Measurements from ENCODE around the gene CBX8.

The CBX8 gene

DNA sequence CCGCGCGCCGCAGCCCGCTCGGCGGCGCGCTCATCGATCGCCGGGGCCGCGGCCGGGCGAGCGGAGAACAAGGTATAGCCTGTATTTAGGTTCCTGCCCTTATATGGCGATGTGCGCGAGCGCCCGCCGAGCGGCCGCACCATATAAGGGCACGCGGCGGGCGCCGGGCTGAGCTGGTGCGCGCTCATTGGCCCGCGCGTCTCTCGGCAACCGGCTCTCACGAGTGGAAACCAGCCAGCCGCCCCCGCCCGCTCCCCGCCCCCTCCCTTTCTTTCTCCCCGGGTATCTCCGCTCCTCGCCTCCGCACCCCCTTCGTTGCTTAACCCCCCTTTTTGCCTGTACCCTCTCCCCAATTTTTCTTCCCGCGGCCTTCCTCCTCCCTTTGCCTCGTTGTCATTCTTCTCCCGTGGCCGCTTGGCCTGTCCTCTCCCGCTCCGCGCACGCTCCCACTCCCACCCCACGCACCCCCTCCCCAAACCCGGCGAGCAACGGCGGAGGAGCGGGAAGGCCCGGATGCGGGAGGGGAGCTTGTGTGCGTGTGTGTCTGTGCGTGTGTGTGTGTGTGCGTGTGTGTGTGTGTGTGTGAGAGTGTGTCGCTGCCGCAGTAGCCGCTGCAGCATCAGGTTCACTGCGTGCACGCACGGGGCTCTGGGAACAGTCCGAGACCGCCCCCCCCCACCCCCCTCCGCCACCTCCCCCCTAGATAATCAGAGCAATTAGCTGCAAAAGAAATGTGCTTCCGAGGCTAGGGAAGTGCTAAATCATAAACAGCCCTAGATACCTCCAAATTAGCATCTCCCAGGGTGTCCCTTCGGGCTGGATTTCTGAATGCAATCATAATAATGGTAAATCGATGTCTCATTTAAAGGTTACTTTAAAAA lies 13.5 kb upstream of the CBX8 start:
- Histone ChIP-seq H3K27ac (ENCODE audit: low read depth, low read length, severe bottlenecking) (no peak overlapping the region), H3K4me1 (ENCODE audit: control insufficient read depth, insufficient read depth, low read length, poor library complexity, severe bottlenecking) (peaks cover 16% of the 10 kb centered on the region), H3K36me3 (ENCODE audit: control insufficient read depth, insufficient read depth, low read length) (no peaks in the 10 kb centered on the region), H3K4me3 (ENCODE audit: extremely low read depth, insufficient read depth, low read length, poor library complexity, severe bottlenecking) (peak overlapping the region; percentile 24), H3K9me3 (ENCODE audit: control insufficient read depth, low read length) (no peaks in the 10 kb centered on the region)
- 0% methylated on average over 37 to 41 of the region's 79 CpGs for WGBS, 2 experiments (ENCODE audit: insufficient coverage in 2 of 2)

DNA sequence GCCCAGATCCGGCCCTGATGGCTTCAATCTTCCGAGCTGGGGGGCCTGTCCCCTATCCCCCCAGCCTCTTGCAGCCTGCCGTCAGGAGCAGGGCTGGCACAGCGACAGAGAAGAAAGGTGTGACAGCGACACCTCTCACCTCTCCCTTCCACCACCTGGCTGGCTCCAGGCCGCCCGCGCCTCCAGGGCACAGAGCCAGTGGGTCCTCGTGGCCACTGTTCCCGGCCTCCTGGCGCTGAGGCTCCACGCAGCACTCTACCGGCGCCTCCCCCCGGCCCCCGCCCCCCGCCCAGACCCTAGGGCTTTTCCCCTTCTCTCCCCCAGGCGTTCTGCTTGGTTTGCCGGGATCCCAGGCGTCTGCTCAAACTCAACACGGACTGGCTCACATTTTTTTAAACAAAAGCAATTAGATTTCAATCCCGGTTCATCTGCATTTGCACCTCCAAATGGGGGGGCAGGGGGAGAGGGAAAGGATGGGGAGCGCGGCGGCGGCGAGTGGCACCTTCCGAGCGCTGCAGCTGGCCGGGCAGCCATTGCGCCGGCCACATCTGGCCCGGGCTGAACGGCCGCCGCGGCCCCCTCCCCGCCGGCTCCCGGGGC lies 12.8 kb upstream of the CBX8 start:
- Histone ChIP-seq H3K4me3 (ENCODE audit: extremely low read depth, insufficient read depth, low read length, poor library complexity, severe bottlenecking) (no peak overlapping the region), H3K4me1 (ENCODE audit: control insufficient read depth, insufficient read depth, low read length, poor library complexity, severe bottlenecking) (peaks cover 12% of the 10 kb centered on the region), H3K9me3 (ENCODE audit: control insufficient read depth, low read length) (no peaks in the 10 kb centered on the region), H3K36me3 (ENCODE audit: control insufficient read depth, insufficient read depth, low read length) (no peaks in the 10 kb centered on the region), H3K27ac (ENCODE audit: low read depth, low read length, severe bottlenecking) (no peak overlapping the region)
- 2 to 3% methylated on average over 11 to 12 of the region's 40 CpGs for WGBS, 2 experiments (ENCODE audit: insufficient coverage in 2 of 2)

DNA sequence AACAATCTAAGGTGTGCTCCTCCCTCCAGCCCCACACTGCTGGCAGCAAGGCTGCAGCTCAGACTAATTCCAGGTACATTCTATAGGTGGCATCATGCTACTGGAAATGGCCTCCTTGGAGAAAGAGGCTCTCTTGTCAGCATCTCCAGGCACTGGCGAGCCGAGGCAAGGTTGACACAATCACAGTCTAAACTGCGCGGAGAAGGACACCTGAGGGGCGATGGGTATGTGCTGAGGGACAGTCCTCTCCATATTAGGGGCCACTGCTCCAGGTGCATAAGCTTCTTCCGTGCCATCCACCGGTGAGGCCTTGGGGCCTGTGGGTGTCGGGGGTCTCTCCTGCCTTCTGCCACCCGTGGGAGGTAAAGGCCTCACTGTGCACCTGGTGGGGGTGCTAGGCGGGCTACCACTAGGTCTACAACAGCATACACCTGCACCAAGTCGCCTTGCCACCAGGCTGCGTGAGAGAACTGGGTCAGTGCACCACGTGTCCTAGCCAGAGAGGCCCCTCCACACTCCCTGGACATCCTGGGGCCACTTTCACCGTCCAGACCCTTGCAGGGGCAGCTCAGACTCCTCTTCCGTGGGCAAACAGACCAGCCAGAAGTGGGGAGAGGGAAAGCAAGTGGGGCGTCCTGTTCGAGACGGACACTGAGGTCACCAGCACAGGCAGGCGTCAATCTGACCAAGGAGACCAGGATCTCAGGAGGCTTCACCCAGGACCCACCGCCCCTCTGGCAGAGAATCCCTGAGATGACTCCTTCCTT lies 12.1 kb upstream of the CBX8 start:
- H3K27ac ChIP-seq (ENCODE audit: low read depth, low read length, severe bottlenecking): no peak overlapping the region
- 19 to 23% methylated on average over 15 to 17 of the region's 20 CpGs for whole genome bisulfite sequencing, 2 experiments (ENCODE audit: insufficient coverage in 2 of 2)
- no peaks in the 10 kb centered on the region for H3K9me3 ChIP-seq (ENCODE audit: control insufficient read depth, low read length)
- no peaks in the 10 kb centered on the region for H3K36me3 ChIP-seq (ENCODE audit: control insufficient read depth, insufficient read depth, low read length)
- no peak overlapping the region for H3K4me3 ChIP-seq (ENCODE audit: extremely low read depth, insufficient read depth, low read length, poor library complexity, severe bottlenecking)
- peaks cover 12% of the 10 kb centered on the region for H3K4me1 ChIP-seq (ENCODE audit: control insufficient read depth, insufficient read depth, low read length, poor library complexity, severe bottlenecking)

DNA sequence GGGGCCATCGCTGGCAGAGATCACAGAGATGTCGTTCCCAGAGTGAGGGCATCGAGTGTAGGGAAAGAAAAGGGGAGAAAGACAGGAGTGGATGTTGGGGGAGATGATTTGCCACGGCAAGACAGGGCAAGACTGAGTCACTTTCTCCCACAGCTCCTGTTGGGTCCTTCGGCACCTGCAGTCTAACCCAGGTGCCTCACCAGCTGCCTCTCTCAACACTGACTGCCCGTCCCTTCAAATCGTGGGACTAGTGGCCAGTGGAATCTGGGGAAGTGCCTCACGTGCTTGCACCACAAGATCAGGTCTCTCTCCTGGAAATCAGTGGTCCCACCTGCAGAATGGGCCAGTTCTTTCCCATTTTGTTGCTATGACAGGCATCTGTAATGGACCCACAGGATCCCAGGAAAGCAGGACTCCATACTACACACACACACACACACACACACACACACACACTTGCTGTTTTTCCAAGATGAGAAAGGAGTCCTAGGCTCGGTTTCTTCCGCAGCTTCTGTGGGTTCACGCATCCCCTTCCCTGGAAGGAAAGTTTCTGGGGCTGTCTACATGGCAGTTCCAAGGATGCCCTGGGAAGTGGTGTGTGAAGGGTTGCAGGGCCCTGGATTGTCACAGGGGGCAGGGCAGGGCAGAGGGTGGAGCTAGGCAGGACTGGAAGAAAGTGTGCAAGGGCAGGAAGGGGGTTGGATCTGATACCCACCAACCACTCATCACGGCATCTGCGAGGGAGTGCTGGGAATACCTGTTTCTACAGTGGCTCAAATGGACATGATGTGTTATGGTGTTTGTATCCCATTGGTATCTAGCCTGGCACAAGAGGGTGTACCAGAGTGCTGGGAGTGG lies 10.2 kb upstream of the CBX8 start:
- Histone ChIP-seq H3K36me3 (ENCODE audit: control insufficient read depth, insufficient read depth, low read length) (no peaks in the 10 kb centered on the region), H3K4me3 (ENCODE audit: extremely low read depth, insufficient read depth, low read length, poor library complexity, severe bottlenecking) (no peak overlapping the region), H3K9me3 (ENCODE audit: control insufficient read depth, low read length) (no peaks in the 10 kb centered on the region), H3K4me1 (ENCODE audit: control insufficient read depth, insufficient read depth, low read length, poor library complexity, severe bottlenecking) (peaks cover 12% of the 10 kb centered on the region), H3K27ac (ENCODE audit: low read depth, low read length, severe bottlenecking) (no peak overlapping the region)
- WGBS, 2 experiments (ENCODE audit: insufficient coverage in 2 of 2): 34 to 44% methylated on average over 11 to 12 of the region's 13 CpGs

DNA sequence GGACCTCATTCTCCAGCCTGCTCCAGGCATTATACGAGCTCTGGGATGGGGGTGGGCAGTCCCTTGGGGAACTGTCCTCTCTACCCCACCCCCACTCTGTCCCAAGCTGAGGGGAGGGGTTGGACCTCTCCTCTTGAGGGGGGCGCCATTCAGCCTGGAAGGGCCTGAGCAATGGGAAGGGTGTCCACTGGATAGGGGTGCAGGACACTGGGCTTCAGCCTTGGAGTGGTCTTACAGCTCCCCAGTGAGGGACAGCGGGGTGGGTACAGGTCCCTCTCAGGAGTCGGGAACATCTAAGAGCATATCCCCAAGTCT lies 9.5 kb upstream of the CBX8 start:
- WGBS, 2 experiments (ENCODE audit: insufficient coverage in 2 of 2): 11 to 47% methylated on average over 2 of the region's 4 CpGs
- Histone ChIP-seq H3K36me3 (ENCODE audit: control insufficient read depth, insufficient read depth, low read length) (no peaks in the 10 kb centered on the region), H3K4me1 (ENCODE audit: control insufficient read depth, insufficient read depth, low read length, poor library complexity, severe bottlenecking) (peaks cover 9% of the 10 kb centered on the region), H3K4me3 (ENCODE audit: extremely low read depth, insufficient read depth, low read length, poor library complexity, severe bottlenecking) (no peak overlapping the region), H3K27ac (ENCODE audit: low read depth, low read length, severe bottlenecking) (no peak overlapping the region), H3K9me3 (ENCODE audit: control insufficient read depth, low read length) (no peaks in the 10 kb centered on the region)

DNA sequence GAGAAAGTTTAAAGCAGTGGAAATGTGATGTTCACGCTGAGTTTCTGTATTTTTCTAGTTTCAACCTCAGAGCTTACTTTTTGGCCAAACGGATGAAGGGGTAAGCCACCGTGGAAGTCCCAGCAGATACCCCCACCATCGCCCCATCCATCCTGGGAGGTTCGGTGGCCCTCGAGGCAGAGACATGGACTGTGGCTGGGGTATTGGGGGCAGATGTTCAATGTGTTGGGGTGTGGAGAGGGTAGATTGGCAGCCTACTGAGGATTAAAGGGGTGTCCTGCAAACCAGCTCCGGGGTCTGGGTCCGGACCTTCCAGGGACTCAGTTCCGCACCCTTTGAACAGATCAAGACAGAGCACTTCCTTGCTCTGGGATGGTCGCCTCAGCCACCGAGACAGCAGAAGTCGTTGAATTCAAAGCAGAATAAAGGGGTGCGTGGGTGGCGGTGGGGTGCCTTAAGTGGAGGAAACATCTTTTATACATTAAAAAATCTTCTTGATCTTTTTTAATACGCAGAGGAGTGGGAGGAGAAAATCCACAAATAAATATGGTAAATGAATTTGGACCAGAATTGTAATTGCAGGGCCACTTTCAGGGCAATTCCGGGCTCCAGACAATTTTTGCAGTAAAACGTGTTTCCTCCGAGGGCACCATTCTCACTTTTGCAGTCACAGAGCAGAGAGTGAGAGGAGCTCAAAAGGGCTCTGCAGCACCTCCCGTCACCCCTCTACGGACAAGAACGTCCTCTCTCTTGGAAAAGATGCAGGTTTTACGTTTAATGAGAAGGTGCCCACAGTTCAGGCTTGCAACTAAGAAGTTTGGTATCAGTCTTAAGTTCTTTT lies 8.2 kb upstream of the CBX8 start:
- H3K36me3 ChIP-seq (ENCODE audit: control insufficient read depth, insufficient read depth, low read length): no peaks in the 10 kb centered on the region
- no peak overlapping the region for H3K4me3 ChIP-seq (ENCODE audit: extremely low read depth, insufficient read depth, low read length, poor library complexity, severe bottlenecking)
- WGBS, 2 experiments (ENCODE audit: insufficient coverage in 2 of 2): 6 to 12% methylated on average over 9 to 11 of the region's 22 CpGs
- no peak overlapping the region for H3K27ac ChIP-seq (ENCODE audit: low read depth, low read length, severe bottlenecking)
- H3K9me3 ChIP-seq (ENCODE audit: control insufficient read depth, low read length): no peaks in the 10 kb centered on the region
- H3K4me1 ChIP-seq (ENCODE audit: control insufficient read depth, insufficient read depth, low read length, poor library complexity, severe bottlenecking): peaks cover 5% of the 10 kb centered on the region

DNA sequence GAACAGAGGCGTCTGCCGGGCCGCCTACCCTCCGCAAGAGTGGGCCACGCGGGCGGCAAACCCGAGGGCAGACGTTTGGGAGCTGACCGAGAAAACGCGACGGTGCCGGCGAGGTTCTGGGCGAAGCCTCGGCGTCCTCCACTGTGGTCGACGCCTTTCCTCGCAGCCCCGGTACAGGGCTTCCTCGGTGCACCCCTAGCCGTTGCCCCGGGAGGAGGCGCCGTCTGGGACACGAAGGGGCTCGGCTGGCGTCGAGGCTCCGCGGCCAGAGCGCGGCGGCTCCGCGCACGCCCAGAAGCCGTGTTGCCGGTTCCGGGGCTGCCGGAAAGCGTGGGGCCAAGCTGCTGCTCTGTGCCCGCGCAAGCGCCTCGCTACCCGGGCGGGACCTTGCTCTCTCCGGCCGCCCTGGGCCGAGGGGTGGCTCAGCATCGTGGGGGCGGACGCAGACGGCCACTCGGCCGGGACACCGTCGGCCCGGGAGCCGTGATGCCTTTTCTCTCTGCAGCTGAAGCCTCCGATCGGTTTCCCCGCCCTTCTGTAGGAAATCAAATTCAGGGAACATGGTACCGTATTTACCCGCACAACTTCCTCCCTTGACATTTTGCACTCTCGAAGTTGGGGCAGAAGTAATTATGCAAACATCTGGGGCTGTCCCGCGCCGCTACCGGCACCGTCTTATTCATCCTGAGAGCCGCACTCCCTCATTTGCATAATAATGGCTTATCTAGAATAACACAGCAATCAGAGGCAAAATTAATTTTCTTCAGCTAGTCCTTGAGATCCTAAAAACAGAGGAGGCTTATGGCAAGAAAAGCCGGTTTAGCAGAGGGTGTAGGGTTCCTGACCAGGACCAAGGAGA lies 7.3 kb upstream of the CBX8 start:
- Histone ChIP-seq H3K27ac (ENCODE audit: low read depth, low read length, severe bottlenecking) (no peak overlapping the region), H3K4me1 (ENCODE audit: control insufficient read depth, insufficient read depth, low read length, poor library complexity, severe bottlenecking) (peaks cover 7% of the 10 kb centered on the region), H3K36me3 (ENCODE audit: control insufficient read depth, insufficient read depth, low read length) (no peaks in the 10 kb centered on the region), H3K4me3 (ENCODE audit: extremely low read depth, insufficient read depth, low read length, poor library complexity, severe bottlenecking) (peak overlapping the region; percentile 5), H3K9me3 (ENCODE audit: control insufficient read depth, low read length) (no peaks in the 10 kb centered on the region)
- 2% methylated on average over 73 to 75 of the region's 76 CpGs for WGBS, 2 experiments (ENCODE audit: insufficient coverage in 2 of 2)

DNA sequence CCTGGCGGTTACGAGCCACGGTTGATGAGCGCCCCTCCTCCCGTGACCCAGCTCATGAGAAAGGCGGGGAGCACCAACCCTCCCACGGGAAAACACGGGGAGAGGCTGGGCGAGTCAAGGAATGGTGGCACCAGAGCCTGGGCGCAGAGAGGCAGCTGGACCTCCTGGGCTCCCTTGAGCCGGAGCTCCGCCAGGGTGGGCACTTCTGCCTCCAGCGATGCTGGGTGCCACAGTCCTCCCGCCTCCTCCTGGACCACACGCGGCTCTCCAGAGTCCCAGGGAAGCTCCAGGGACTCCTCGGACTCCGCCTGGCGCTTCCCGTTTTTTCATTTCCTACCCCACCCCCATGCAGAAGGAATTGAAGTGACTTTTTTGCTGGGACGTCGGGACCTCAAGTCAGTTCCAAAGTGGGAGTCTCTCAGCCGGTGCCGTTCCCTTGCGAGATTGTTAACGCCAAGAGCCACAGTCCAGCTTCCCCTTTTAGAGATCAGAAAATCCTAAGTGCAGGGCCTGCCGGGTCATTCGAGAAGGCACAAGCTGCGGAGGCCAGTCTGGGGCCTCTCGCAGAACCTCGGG lies 6.6 kb upstream of the CBX8 start:
- H3K36me3 ChIP-seq (ENCODE audit: control insufficient read depth, insufficient read depth, low read length): no peaks in the 10 kb centered on the region
- H3K9me3 ChIP-seq (ENCODE audit: control insufficient read depth, low read length): no peaks in the 10 kb centered on the region
- peaks cover 7% of the 10 kb centered on the region for H3K4me1 ChIP-seq (ENCODE audit: control insufficient read depth, insufficient read depth, low read length, poor library complexity, severe bottlenecking)
- H3K4me3 ChIP-seq (ENCODE audit: extremely low read depth, insufficient read depth, low read length, poor library complexity, severe bottlenecking): no peak overlapping the region
- 6 to 7% methylated on average over 24 to 27 of the region's 31 CpGs for WGBS, 2 experiments (ENCODE audit: insufficient coverage in 2 of 2)
- H3K27ac ChIP-seq (ENCODE audit: low read depth, low read length, severe bottlenecking): no peak overlapping the region
